Measurements from ENCODE around the gene RTL3. TPM values are rescaled to one million over a fixed set of nuclear protein-coding genes. Genes with fewer than 3 reads are reported as not detected.
"Not testable (repeated sequence)": the region's sequence is repeated elsewhere in the genome, so short reads cannot be mapped to it uniquely, and the experiment has no call there.

Gene RTL3
- total RNA-seq, 4 donors from 2014 or later, result 0.54 TPM; not detected in 3

DNA sequence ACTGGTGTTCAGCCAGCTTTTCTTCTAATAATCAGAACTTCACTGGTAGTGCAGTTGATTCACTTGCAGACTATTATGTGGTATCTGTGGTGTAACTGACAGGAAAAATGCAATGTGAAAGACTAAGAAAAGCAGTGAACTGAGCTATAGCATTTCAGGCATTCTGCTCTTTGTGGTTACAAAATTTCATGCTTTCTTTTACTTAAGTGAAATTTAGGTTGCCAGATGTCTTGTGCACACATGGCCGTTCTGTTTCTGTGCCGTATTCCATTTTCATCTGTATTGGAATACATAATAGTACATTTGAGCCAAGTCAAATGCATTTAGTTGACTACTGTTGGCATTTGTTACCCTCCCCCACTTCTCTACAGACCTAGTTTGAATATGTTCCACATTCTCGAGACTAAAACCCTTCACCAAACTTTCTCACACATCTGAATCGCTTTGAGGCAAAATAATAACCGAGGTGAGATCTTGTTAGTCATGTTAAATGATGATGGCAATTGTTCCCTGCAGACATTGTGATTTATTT, 8.2 kb downstream of the RTL3 start:
- H3K36me3 ChIP-seq, result no peaks in the 10 kb centered on the region
- no peak overlapping the region for H3K27ac ChIP-seq
- no peaks in the 10 kb centered on the region for H3K4me1 ChIP-seq
- WGBS, 2 donors, result 52 to 63% methylated on average over 5 of the region's 5 CpGs
- TF ChIP-seq, protein P1, sequence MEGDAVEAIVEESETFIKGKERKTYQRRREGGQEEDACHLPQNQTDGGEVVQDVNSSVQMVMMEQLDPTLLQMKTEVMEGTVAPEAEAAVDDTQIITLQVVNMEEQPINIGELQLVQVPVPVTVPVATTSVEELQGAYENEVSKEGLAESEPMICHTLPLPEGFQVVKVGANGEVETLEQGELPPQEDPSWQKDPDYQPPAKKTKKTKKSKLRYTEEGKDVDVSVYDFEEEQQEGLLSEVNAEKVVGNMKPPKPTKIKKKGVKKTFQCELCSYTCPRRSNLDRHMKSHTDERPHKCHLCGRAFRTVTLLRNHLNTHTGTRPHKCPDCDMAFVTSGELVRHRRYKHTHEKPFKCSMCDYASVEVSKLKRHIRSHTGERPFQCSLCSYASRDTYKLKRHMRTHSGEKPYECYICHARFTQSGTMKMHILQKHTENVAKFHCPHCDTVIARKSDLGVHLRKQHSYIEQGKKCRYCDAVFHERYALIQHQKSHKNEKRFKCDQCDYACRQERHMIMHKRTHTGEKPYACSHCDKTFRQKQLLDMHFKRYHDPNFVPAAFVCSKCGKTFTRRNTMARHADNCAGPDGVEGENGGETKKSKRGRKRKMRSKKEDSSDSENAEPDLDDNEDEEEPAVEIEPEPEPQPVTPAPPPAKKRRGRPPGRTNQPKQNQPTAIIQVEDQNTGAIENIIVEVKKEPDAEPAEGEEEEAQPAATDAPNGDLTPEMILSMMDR (IDR thresholded peaks at IDR 0.05), result no peak
- TF ChIP-seq POLR2A (IDR thresholded peaks at IDR 0.05), result no peak
- H3K4me3 ChIP-seq (replicated peaks in 1 of 3), result no peak overlapping the region
- intact Hi-C loops (cut with DNase I), result no loop called here
- DNase-seq, result no peak
- no peaks in the 10 kb centered on the region for H3K27me3 ChIP-seq
- no peaks in the 10 kb centered on the region for H3K9me3 ChIP-seq

DNA sequence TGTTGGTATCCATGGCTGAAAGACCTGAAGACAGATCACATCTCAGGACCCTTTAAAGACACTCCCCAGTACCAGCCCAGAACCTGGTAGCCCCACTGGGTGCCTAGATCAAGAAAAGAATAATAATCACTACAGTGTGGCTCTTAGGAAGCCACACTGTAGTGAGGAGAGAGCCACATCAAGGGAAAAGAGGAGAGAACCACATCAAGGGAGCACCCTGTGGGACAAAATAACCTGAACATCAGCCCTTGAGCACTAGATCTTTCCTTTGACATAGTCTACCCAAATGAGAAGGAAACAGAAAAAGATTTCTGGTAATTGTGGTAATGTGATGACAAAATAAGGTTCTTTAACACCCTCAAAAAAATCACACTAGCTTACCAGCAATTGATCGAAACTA, 15.3 kb downstream of the RTL3 start:
- Histone ChIP-seq H3K27ac (no peak overlapping the region), H3K27me3 (no peaks in the 10 kb centered on the region), H3K9me3 (no peaks in the 10 kb centered on the region), H3K4me3 (replicated peaks in 1 of 3) (no peak overlapping the region), H3K4me1 (no peaks in the 10 kb centered on the region), H3K36me3 (no peaks in the 10 kb centered on the region)
- no peak for DNase-seq
- intact Hi-C loops (cut with DNase I), result no loop called here
- TF ChIP-seq POLR2A (IDR thresholded peaks at IDR 0.05), result no peak
- TF ChIP-seq, protein P1 (IDR thresholded peaks at IDR 0.05), result no peak
- 96 to 100% methylated on average over 1 of the region's 1 CpG for WGBS, 2 donors

DNA sequence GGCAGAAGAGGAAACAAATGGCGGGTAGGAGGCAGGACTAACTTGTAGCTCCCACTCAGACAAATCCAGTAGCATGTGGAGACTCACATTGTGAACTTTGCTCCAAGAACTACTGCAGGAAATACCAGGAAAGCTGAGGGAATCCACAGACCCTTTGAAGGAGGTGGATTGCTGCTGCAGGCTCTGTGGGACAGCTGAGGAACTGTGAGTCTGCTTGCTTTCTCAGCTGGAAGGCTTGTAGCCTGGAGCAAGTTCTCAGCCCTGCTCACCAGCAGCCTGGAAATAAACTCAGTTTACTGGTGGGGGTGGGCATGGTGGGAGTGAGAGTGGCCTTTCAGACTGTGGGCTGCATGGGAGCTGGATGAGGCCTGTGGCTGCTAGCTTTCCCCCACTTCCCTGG, 16.0 kb downstream of the RTL3 start:
- no peak for TF ChIP-seq POLR2A (IDR thresholded peaks at IDR 0.05)
- TF ChIP-seq, protein P1 (IDR thresholded peaks at IDR 0.05), result no peak

DNA sequence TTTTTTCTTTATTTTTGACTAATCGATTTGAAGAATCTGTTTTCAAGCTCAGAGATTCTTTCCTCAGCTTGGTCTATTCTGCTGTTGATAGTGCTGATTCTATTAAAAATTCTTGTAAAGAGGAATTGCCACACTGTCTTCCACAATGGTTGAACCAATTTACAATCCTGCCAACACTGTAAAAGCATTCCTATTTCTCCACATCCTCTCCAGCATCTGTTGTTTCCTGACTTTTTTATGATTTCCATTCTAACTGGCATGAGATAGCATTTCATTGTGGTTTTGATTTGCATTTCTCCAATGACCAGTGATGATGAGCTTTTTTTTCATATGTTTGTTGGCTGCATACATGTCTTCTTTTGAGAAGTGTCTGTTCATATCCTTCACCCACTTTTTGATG, 23.0 kb downstream of the RTL3 start:
- not testable (repeated sequence) for H3K4me3 ChIP-seq (replicated peaks in 1 of 3)
- 87 to 90% methylated on average over 1 of the region's 1 CpG for WGBS, 2 donors

More for the DNA sequence above, 16.0 kb downstream of the RTL3 start:
- intact Hi-C loops (cut with DNase I), result no loop called here
- H3K4me3 ChIP-seq (replicated peaks in 1 of 3), result no peak overlapping the region
- no peaks in the 10 kb centered on the region for H3K9me3 ChIP-seq
- H3K36me3 ChIP-seq, result no peaks in the 10 kb centered on the region
- no peak for DNase-seq
- 48 to 72% methylated on average over 1 of the region's 1 CpG for WGBS, 2 donors
- no peaks in the 10 kb centered on the region for H3K27me3 ChIP-seq
- no peak overlapping the region for H3K27ac ChIP-seq
- no peaks in the 10 kb centered on the region for H3K4me1 ChIP-seq

DNA sequence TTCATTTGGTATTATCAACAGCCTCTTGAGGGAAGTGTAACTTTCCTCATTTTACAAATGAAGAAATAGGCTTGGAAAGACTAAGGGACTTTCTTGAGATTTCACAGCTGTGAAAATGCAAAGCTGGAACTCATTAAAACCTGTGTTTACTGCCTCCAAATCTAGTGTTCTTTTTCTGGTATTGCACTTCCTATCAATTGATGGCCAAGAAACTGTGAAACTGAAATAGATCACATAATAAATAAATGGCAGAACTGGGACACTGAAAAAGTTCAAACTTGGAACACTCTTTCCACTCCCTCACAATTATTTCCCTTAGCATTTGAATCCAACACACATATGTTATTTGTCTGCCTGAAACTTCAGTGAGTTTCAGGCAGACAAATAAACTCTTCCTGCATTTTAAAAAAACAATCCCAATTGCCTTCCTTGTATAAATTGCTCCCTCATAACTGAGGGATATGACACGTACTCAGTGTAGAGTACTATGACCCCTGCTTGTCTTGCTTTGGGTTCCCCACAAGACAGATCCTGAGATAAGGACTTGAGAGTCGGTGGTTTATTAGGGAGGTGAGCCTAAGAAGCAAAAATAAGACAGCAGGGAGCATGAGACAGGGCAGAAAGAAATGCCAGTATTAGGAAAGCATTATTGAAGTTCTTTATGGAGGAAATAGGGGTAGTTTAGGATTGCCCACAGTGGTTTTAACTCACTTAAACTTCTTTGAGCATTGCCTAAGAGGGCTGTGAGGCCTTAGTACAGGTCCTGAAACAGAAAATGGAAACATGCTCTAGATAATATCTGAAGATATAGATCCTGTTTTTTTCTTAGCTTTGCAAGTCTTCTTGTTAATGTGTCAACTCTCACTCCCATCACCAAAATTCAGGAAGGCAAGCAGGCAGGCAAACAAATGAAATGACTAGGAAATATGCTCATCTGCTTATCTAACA, 33.9 kb downstream of the RTL3 start:
- no peak for TF ChIP-seq POLR2A (IDR thresholded peaks at IDR 0.05)
- no peak for DNase-seq
- H3K27me3 ChIP-seq, result no peaks in the 10 kb centered on the region
- H3K9me3 ChIP-seq, result no peaks in the 10 kb centered on the region
- no peak overlapping the region for H3K4me3 ChIP-seq (replicated peaks in 1 of 3)
- WGBS, 2 donors, result 10 to 40% methylated on average over 2 of the region's 2 CpGs
- no peak overlapping the region for H3K27ac ChIP-seq
- no peaks in the 10 kb centered on the region for H3K4me1 ChIP-seq
- H3K36me3 ChIP-seq, result no peaks in the 10 kb centered on the region
- intact Hi-C loops (cut with DNase I), result no loop called here

More for the DNA sequence above, 23.0 kb downstream of the RTL3 start:
- H3K36me3 ChIP-seq; H3K27me3 ChIP-seq; H3K9me3 ChIP-seq; DNase-seq; intact Hi-C loops (cut with DNase I); H3K4me1 ChIP-seq; H3K27ac ChIP-seq: not testable (repeated sequence)

DNA sequence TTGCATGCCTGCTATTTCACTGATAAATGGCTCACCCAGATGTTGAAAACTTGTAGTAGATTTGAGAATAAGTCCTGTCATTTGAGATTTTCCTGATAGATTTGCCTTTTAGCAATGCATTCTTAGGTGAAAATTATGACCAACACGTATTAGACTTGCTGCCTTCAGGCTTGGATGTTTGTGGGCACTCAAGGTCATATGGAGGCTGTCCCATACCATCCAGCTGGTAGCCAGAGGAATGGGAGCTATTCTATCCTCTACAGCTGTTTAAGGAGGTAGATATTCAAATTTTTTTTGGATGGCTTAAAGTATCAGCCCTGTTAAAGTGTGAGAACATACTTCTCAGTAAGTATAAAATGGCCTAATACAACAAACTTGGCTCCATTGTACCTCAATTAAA, 34.7 kb downstream of the RTL3 start:
- no peak overlapping the region for H3K4me3 ChIP-seq (replicated peaks in 1 of 3)
- no peak for DNase-seq
- WGBS, 2 donors, result 44 to 60% methylated on average over 1 of the region's 1 CpG
- H3K27me3 ChIP-seq, result no peaks in the 10 kb centered on the region
- intact Hi-C loops (cut with DNase I), result no loop called here
- no peaks in the 10 kb centered on the region for H3K9me3 ChIP-seq
- H3K4me1 ChIP-seq, result no peaks in the 10 kb centered on the region
- no peaks in the 10 kb centered on the region for H3K36me3 ChIP-seq
- H3K27ac ChIP-seq, result no peak overlapping the region
- TF ChIP-seq, protein P1 (IDR thresholded peaks at IDR 0.05), result no peak
- no peak for TF ChIP-seq POLR2A (IDR thresholded peaks at IDR 0.05)

All from thyroid gland (tissue), 4 donors.